Ishikawa (cell line): ENCODE measurements around the gene STX1A.

ENCODE experiments used
- CEBPB ChIP-seq: IDR thresholded peaks from 2 replicates; pipeline ENCODE4 v1.6.1; 2012
- CREB1 ChIP-seq: IDR thresholded peaks from 2 replicates; pipeline ENCODE4 v1.6.1; 2012; ENCODE audit warnings: low read depth
- EGR1 ChIP-seq: IDR thresholded peaks from 2 replicates; pipeline ENCODE4 v1.6.1; 2012
- EP300 ChIP-seq: IDR thresholded peaks from 2 replicates; pipeline ENCODE4 v1.6.1; 2012; ENCODE audit warnings: borderline replicate concordance
- FOXM1 ChIP-seq: IDR thresholded peaks from 2 replicates; pipeline ENCODE4 v1.6.1; 2012; ENCODE audit warnings: low read depth, borderline replicate concordance
- MAX ChIP-seq: IDR thresholded peaks from 2 replicates; pipeline ENCODE4 v1.6.1; 2012
- NFIC ChIP-seq: IDR thresholded peaks from 2 replicates; pipeline ENCODE4 v1.6.1; 2012
- RAD21 ChIP-seq: IDR thresholded peaks from 2 replicates; pipeline ENCODE4 v1.6.1; 2012; ENCODE audit warnings: low read depth
- REST ChIP-seq: IDR thresholded peaks from 2 replicates; pipeline ENCODE4 v1.6.1; 2012; ENCODE audit warnings: low read depth, mild to moderate bottlenecking
- TAF1 ChIP-seq: IDR thresholded peaks from 2 replicates; pipeline ENCODE4 v1.6.1; 2012; ENCODE audit warnings: low read depth, mild to moderate bottlenecking
- TCF12 ChIP-seq: IDR thresholded peaks from 2 replicates; pipeline ENCODE4 v1.6.1; 2012; ENCODE audit warnings: low read depth
- TEAD4 ChIP-seq: IDR thresholded peaks from 2 replicates; pipeline ENCODE4 v1.6.1; 2012
- YY1 ChIP-seq: IDR thresholded peaks from 2 replicates; pipeline ENCODE4 v1.6.1; 2012; ENCODE audit warnings: low read depth
- ZBTB7A ChIP-seq: IDR thresholded peaks from 2 replicates; pipeline ENCODE4 v1.6.1; 2012; ENCODE audit warnings: low read depth
- TF ChIP-seq, protein P1 (sequence below): IDR thresholded peaks from 2 replicates; pipeline ENCODE4 v1.6.1; 2012

STX1A gene

DNA sequence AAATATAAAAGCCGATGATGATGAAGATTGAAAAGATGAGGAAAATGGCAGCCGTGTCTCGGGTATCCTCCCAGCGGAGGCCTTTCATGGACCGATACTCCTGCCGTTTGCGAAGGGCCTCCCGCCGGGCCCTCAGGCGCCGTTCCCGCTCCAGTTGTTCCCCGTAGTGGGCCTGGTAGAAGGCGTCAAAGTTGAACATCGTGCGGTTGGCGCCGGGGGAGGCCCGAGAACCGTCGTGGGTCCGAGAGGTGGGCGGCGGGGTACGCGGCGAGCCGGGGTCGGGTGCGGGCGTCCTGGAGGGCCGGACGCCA is 36.8 kb downstream of the STX1A start:
- TF ChIP-seq YY1 (no peak), EP300 (no peak), REST (no peak), EGR1 (no peak), NFIC (no peak), CREB1 (no peak), CEBPB (no peak), MAX (no peak), TAF1 (no peak), ZBTB7A (no peak), TEAD4 (no peak)
- TF ChIP-seq, protein P1, sequence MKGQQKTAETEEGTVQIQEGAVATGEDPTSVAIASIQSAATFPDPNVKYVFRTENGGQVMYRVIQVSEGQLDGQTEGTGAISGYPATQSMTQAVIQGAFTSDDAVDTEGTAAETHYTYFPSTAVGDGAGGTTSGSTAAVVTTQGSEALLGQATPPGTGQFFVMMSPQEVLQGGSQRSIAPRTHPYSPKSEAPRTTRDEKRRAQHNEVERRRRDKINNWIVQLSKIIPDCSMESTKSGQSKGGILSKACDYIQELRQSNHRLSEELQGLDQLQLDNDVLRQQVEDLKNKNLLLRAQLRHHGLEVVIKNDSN: no peak

- TF ChIP-seq TAF1: no peak
- no peak for TF ChIP-seq CEBPB
Measured at GRCh38 chr7:73681031-73681430, 38.4 kb downstream of the STX1A start.

DNA sequence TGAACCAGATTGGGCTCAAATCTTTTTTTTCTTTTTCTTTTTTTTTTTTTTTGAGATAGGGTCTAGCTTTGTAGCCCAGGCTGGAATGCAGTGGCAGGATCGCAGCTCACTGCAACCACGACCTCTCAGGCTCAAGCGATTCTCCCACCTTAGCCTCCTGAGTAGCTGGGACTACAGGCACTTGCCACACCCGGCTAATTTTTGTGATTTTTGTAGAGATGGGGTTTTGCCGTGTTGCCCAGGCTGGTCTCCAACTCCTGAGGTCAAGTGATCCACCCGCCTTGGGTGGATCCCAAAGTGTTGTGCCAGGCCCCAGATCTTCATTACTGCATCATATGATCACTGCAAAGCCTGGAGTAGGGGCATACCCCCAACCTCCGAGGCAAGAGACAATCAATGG is 39.0 kb downstream of the STX1A start:
- no peak for TF ChIP-seq MAX
- TF ChIP-seq FOXM1: no peak
- no peak for TF ChIP-seq EGR1
- no peak for TF ChIP-seq CEBPB
- TF ChIP-seq REST: no peak
- no peak for TF ChIP-seq TAF1
- TF ChIP-seq TCF12: no peak
- TF ChIP-seq RAD21: no peak
- TF ChIP-seq YY1: no peak
- no peak for TF ChIP-seq ZBTB7A
- no peak for TF ChIP-seq NFIC
- TF ChIP-seq, protein P1: no peak
- TF ChIP-seq CREB1: no peak
- TF ChIP-seq TEAD4: no peak
- no peak for TF ChIP-seq EP300

DNA sequence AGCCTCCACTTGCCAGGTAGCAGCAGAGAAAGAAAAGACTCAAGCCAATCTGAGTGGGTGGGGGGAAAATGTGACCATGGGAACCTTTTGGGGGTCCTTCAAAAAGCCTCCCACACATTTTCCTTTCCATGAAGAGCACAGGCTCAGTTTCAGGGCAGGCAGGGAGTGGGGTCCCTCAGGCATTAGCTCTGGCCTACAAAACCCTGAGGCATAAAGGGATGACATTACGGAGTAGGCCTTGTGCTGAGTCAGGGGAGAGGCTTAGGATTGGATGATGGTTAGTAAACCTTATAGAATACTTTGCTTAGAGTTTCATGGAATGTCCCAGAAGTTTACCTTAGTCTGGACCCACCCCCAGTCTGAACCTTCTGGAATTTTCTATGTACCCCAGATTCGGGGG is 39.8 kb downstream of the STX1A start:
- no peak for TF ChIP-seq YY1
- no peak for TF ChIP-seq REST
- TF ChIP-seq MAX: no peak
- TF ChIP-seq, protein P1: no peak
- TF ChIP-seq EP300: no peak
- TF ChIP-seq CEBPB: no peak

DNA sequence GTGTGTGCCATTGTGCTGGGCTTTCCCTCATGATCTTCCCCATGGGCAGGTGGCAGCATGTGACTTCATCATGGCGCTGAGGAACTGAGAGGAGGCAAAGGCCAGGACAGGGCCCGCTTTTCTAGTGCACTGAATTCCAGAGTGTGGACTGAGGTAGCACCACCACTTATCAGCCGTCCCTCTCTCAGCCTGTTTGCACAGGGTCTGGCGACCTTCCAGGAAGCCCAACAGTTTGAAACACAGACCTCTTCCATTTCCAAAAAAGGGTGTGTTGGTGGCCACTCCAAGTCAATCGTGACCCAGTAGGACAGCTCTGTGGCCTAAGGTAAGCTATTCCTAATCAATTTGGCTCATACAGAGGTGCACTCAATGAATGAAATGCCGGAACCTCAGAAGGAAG is 40.6 kb downstream of the STX1A start:
- TF ChIP-seq TEAD4: no peak
- no peak for TF ChIP-seq CEBPB
- no peak for TF ChIP-seq TAF1
- TF ChIP-seq EGR1: no peak
- no peak for TF ChIP-seq NFIC
- TF ChIP-seq ZBTB7A: no peak
- TF ChIP-seq, protein P1: no peak
